ENCODE results near the gene MEF2B.

- TF ChIP-seq CTCF (IDR thresholded peaks at IDR 0.05) = no peak
- TF ChIP-seq POLR2AphosphoS5 (IDR thresholded peaks at IDR 0.05) = no peak
- TF ChIP-seq POLR2A (IDR thresholded peaks at IDR 0.05) = no peak
These were observed 39.3 kb upstream of the MEF2B start for GRCh38 chr19:19209372-19209771.
